Skeletal muscle tissue (tissue), 4 donors: ENCODE measurements around the gene FGD5. TPM values are rescaled to one million over a fixed set of nuclear protein-coding genes. Genes with fewer than 3 reads are reported as not detected.

Source experiments
- H3K27ac ChIP-seq: one replicate; pipeline ENCODE4 v1.7.0; 2013; ENCODE audit warnings: mild to moderate bottlenecking, low read depth, low read length, inconsistent platforms
- H3K27me3 ChIP-seq, 3 donors: one replicate each; pipeline ENCODE4 v1.7.0; 2013; ENCODE audit warnings: low read length in 3 of 3; ENCODE audit not compliant: control insufficient read depth in 3 of 3, insufficient read depth in 3 of 3
- H3K36me3 ChIP-seq, 3 donors: one replicate each; pipeline ENCODE4 v1.7.0; 2013; ENCODE audit warnings: low read length in 3 of 3; ENCODE audit not compliant: control insufficient read depth in 3 of 3, insufficient read depth in 3 of 3
- H3K4me1 ChIP-seq, 3 donors: one replicate each; pipeline ENCODE4 v1.7.0; 2013; ENCODE audit warnings: low read length in 3 of 3, mild to moderate bottlenecking in 3 of 3; ENCODE audit not compliant: control insufficient read depth in 3 of 3, insufficient read depth in 3 of 3
- H3K4me3 ChIP-seq, 3 donors: one replicate each; pipeline ENCODE4 v1.7.0; 2013; ENCODE audit warnings: low read length in 3 of 3
- H3K9ac ChIP-seq, 3 donors: one replicate each; pipeline ENCODE4 v1.7.0; 2013; ENCODE audit warnings: low read length in 3 of 3, mild to moderate bottlenecking in 3 of 3, moderate library complexity in 2 of 3, low read depth in 1 of 3
- H3K9me3 ChIP-seq, 3 donors: one replicate each; pipeline ENCODE4 v1.7.0; 2013; ENCODE audit warnings: low read length in 3 of 3; ENCODE audit not compliant: control insufficient read depth in 3 of 3
- total RNA-seq: library from RNA; depleted of rRNA; stranded (reverse); fragments of >200 nt; gene quantifications from one replicate; pipeline ENCODE4 v1.2.3, GENCODE V29; 2014
- donor health status: Osteomylitis.

The FGD5 gene
- total RNA-seq, 1 donor from 2014 or later = 15.7 TPM

DNA sequence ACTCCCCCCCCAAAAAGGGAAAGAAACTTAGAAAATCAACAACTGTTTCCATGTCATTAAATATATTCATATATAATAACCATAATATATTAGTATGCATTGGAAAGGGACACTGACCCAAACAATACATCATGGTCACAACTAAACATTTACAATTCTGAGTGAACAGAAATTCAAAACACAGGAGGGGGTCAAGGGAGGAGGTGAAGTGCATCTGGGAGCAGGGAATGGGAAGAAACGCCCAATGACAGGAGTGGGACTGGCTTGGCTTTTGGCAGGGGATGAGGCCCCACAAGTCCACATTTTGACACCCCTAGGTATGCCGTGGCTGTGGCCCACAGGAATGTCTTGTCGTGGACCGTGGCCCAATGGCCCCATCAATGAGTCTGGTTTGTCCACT is 41.1 kb downstream of the FGD5 start:
- H3K27me3 ChIP-seq = no peaks in the 10 kb centered on the region

DNA sequence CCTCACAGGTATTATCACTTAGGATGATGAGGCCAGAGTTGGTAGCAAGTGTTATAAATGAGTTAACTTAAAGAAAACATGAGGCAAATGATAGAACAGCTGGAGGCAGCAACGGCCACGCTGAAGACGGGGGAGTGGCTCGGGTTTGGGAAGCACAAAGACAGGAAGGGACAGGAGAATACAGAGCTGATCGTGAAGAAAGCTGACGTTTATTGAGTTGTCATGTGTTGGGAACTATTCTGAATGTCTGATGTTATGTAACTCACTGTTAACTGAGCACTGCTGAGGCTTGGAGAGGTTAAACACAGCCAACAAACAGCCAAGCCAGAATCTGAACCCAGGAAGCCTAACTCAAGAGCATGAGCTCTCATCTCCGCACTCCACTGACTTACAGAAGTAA is 42.3 kb downstream of the FGD5 start:
- Histone ChIP-seq H3K9ac (no peak overlapping the region), H3K9me3 (no peaks in the 10 kb centered on the region), H3K4me3 (peak overlapping the region in 1 of 3 donors; percentile 11), H3K36me3 (peaks cover 0 to 9% (median 0%) of the 10 kb centered on the region in 3 donors), H3K27me3 (no peaks in the 10 kb centered on the region), H3K27ac (peak overlapping the region; percentile 5), H3K4me1 (peaks cover 23 to 29% (median 25%) of the 10 kb centered on the region in 3 donors)

More for the DNA sequence above, 41.1 kb downstream of the FGD5 start:
- no peaks in the 10 kb centered on the region for H3K9me3 ChIP-seq
- no peak overlapping the region for H3K4me3 ChIP-seq
- no peak overlapping the region for H3K9ac ChIP-seq
- peaks cover 23 to 29% (median 25%) of the 10 kb centered on the region in 3 donors for H3K4me1 ChIP-seq
- peaks cover 0 to 5% (median 0%) of the 10 kb centered on the region in 3 donors for H3K36me3 ChIP-seq
- no peak overlapping the region for H3K27ac ChIP-seq

DNA sequence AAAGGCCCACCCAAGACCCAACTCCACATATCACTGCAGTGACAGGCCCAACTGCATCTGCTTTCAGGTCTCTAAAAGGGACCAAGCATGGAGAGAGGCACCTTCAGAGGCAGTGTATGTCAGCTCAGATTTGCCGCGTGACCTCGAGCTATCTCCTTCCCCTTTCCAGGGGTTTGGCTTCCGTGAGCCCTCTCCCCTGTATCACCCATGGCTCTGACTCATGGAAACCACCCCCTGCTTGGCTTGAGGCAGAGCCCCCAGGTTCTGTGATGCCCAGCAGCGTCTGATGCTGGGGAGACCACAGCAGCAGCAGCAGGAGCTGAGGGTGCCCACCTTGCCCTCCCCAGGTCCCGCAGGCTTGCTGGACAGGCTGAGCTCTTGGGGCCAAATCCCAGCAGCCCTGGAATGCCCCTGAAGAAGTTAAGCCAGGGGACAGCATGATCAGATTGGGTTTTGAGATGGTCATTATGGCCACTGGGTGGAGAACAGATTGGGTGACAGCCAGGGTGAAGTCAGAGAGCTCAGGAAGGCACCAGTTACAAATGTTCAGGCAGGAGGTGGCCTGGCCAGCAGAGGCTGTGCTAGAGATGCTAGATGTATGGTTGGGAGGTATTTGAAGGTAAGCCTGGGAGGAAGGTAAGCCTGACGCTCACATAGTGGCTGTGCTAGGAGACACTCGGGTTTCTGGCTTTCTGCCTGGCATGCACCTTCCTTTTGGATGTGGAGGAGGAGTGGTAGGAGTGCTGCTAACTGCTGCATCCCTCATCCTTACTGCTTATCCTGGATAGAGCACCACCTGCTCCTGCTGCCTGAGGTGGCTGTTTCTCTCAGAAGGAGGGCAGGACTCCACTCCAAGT is 42.9 kb downstream of the FGD5 start:
- Histone ChIP-seq H3K4me3 (peak overlapping the region in 1 of 3 donors; percentile 11), H3K27me3 (no peaks in the 10 kb centered on the region), H3K27ac (peak overlapping the region; percentile 5), H3K9me3 (no peaks in the 10 kb centered on the region), H3K36me3 (peaks cover 0 to 9% (median 0%) of the 10 kb centered on the region in 3 donors), H3K9ac (no peak overlapping the region), H3K4me1 (peaks cover 23 to 29% (median 25%) of the 10 kb centered on the region in 3 donors)

DNA sequence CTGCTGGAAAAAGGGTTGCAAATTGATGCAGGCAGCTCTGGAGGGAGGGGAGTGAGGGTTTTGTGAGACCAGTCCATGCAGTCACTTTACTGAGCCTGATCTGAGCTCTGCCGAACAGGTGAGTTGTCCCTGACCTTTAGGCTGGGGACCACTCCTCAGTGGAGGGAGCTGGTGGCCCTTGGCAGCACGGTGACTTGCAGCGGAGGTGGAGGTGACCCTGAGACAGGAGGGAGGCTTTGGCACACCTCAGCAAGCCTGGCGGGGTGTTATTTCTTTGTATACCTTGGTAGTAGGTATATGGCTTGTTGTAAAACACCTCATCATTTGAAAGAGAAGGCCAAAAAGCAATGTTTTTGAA is 43.5 kb downstream of the FGD5 start:
- no peaks in the 10 kb centered on the region for H3K27me3 ChIP-seq
- H3K4me3 ChIP-seq = no peak overlapping the region
- H3K36me3 ChIP-seq = peaks cover 0 to 10% (median 0%) of the 10 kb centered on the region in 3 donors
- no peak overlapping the region for H3K27ac ChIP-seq
- H3K9me3 ChIP-seq = no peaks in the 10 kb centered on the region
- peaks cover 23 to 29% (median 25%) of the 10 kb centered on the region in 3 donors for H3K4me1 ChIP-seq
- peak overlapping the region in 1 of 3 donors; percentile 6 for H3K9ac ChIP-seq

DNA sequence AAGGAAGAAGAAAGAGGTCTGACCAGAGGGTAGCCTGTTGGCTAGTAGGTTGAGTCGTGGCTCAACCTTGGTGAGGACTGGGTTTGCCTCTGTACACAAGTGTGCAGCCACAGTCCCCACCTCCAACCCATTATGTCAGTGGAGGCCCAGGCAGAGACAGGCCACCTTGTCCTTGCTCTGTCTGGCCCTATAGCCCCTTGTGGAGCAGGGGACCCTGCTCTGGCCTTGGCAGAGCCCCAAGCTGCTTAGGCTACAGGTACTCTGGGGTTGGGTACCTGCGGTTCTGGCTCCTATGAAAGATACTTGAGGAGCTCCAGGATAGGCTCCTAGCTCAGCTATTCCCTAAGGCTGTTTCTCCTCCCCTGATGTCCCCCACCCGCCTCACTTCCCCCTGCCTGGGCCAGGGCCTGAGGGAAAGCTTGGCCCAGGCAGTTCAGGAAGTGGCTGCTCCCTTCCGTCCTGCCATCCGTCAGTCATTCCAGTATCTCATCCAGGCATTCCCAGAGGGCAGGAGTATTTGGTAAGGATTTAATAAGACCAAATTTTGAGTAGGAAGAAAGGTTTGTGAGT is 44.0 kb downstream of the FGD5 start:
- Histone ChIP-seq H3K9me3 (no peaks in the 10 kb centered on the region), H3K27me3 (no peaks in the 10 kb centered on the region), H3K4me3 (no peak overlapping the region), H3K36me3 (peaks cover 0 to 12% (median 0%) of the 10 kb centered on the region in 3 donors), H3K9ac (peak overlapping the region in 1 of 3 donors; percentile 6), H3K27ac (no peak overlapping the region), H3K4me1 (peaks cover 23 to 29% (median 25%) of the 10 kb centered on the region in 3 donors)

DNA sequence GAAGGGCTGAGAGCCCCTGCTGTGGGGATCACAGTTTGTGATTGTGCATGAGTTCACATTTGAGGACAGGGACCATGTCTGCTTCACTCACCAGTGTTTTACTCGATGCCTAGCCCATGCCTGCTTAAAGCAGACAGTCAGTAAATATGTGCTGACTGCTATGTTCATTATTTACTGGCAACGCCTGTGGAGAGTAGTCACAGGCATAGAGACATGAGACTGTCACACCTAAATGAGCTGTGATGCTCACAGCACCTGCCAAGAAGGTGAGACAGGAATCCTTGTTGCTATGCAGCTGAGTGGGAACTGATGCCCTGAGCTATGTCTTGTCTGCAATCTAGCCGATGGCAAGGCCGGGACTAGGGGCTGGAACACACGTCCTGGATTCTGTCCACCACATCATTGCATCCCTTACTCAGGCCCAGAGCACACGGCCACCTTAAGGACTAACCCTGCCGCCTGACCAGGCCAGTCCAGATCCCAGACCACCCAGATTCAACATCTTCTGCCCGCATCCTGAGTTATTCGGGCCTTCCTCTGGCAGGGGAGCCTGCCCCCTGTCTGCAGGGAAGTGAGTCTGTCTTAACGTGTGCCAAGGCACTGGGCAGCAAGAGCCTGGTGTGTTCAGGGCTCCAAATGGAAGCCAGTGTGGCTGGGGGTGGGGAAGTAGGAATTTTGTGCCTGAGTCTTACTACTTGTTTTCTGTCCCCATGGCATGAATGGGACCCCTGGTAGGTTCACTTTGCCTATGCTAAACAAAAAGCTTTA is 44.8 kb downstream of the FGD5 start:
- Histone ChIP-seq H3K4me1 (peaks cover 23 to 29% (median 25%) of the 10 kb centered on the region in 3 donors), H3K9ac (no peak overlapping the region), H3K27me3 (no peaks in the 10 kb centered on the region), H3K4me3 (no peak overlapping the region), H3K36me3 (peaks cover 0 to 12% (median 0%) of the 10 kb centered on the region in 3 donors), H3K27ac (no peak overlapping the region), H3K9me3 (no peaks in the 10 kb centered on the region)

DNA sequence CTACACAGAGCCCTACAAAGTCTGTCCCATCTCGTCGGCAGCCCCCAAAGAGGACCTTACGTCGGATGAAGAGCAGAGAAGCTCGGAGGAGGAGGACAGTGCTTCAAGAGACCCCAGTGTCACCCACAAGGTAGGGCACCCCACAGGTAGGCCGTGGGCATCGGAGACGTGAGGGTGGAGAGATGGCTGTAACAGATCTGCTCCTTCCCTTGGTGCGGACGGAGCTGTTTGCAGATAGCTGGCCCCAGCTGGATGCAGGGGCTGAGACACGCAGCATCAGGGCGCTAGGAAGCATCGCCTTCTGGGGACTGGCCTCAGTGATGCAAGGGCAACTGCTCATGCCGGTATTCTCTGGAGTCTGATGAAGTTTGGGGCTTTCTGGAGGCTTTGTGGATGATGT is 45.4 kb downstream of the FGD5 start:
- H3K9ac ChIP-seq = no peak overlapping the region
- H3K27ac ChIP-seq = no peak overlapping the region
- H3K4me3 ChIP-seq = no peak overlapping the region
- H3K4me1 ChIP-seq = peaks cover 23 to 29% (median 25%) of the 10 kb centered on the region in 3 donors
- H3K36me3 ChIP-seq = peaks cover 0 to 12% (median 0%) of the 10 kb centered on the region in 3 donors
- no peaks in the 10 kb centered on the region for H3K27me3 ChIP-seq
- no peaks in the 10 kb centered on the region for H3K9me3 ChIP-seq

DNA sequence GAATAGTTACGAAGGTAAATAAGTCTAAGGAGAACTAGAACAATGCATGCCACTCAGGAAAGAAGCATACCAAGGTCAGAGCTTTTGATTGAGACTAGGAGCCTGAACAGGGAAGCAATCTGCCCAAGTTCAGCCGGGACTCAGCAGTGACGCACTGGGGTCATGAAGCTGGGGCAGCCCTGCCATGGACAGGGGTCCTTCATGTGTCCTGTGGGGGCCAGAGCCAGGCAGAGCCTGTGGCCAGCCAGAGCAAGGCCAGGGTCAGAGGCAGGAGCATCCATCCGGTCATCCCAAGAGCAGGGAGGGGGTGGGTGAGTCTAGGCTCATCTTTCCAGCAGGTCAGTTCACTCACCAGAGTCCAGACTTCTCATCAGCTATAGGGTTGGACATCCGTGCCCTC is 47.9 kb downstream of the FGD5 start:
- peaks cover 13 to 26% (median 21%) of the 10 kb centered on the region in 3 donors for H3K4me1 ChIP-seq
- no peak overlapping the region for H3K27ac ChIP-seq
- peaks cover 0 to 4% (median 0%) of the 10 kb centered on the region in 3 donors for H3K27me3 ChIP-seq
- H3K36me3 ChIP-seq = peaks cover 0 to 12% (median 0%) of the 10 kb centered on the region in 3 donors
- no peak overlapping the region for H3K9ac ChIP-seq
- H3K9me3 ChIP-seq = no peaks in the 10 kb centered on the region
- no peak overlapping the region for H3K4me3 ChIP-seq

DNA sequence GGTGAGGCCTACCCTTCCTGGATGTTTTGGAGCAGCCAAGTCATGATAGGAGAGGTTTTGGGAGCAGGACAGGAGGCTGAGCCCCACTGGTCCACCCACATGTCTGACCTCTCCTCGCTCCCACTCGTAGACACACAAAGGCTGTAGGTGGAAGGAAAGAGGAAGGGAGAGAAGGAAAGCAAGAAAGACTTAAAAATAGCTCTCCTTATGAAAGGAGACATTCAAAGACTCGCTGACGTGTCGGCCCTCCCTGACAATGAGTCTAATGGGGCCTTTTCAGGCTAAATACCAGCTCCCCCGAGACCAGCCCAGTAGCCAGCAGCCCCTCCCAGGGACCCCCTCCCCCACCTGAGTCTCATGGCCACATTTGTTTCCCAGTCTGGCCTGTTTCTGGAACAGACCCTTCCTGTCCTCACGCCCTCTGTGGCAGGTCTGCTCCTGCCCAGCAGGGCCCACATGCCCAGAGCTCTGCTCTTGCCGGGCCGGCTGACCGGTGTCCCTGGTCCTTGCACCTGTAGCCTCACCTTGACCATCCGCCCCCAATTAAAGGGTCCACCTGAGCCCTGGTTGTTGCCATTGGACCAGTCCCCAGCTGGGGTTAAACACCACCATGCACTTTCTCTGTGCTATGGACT is 49.3 kb downstream of the FGD5 start:
- Histone ChIP-seq H3K9me3 (no peaks in the 10 kb centered on the region), H3K4me1 (peaks cover 4 to 14% (median 8%) of the 10 kb centered on the region in 3 donors), H3K36me3 (peaks cover 0 to 13% (median 0%) of the 10 kb centered on the region in 3 donors), H3K27ac (no peak overlapping the region), H3K27me3 (peaks cover 0 to 4% (median 0%) of the 10 kb centered on the region in 3 donors), H3K4me3 (no peak overlapping the region), H3K9ac (no peak overlapping the region)
